K562 (cell line): ENCODE measurements around the gene GSK3B. TPM values are rescaled to one million over a fixed set of nuclear protein-coding genes. Genes with fewer than 3 reads are reported as not detected.

ENCODE experiments used
- ATAC-seq: fragments of 200-7000 bp; cut with Tn5 transposase; 3 replicates; pipeline ENCODE4 v1.9.1; 2020; ENCODE audit warnings: moderate library complexity
- BruUV-seq: library from RNA; stranded (reverse); fragments of 400-500 nt; replicated peaks from 2 replicates; lab custom pipeline; 2021; lab: Mats Ljungman, UMichigan
- CTCF ChIA-PET: fragments of 300-600 bp; formaldehyde crosslinking; extraction: SDS; loops from one replicate; lab custom pipeline; 2021; ENCODE audit warnings: low intra/inter-chr PET ratio; lab: Yijun Ruan, JAX
- POLR2A ChIA-PET: fragments of 300-600, 350-650 bp; sonication (Branson Sonifier 250); formaldehyde crosslinking; extraction: SDS; loops from one replicate; lab custom pipeline; 2021; ENCODE audit warnings: antibody characterized with exemption, inconsistent platforms; lab: Yijun Ruan, JAX
- DNase-seq, 4 experiments: peaks; one replicate each; pipeline versions ENCODE4 v3.0.0 to v3.0.0-alpha.2; 2011 to 2018; ENCODE audit warnings: low spot score in 3 of 4, mixed read lengths in 3 of 4; ENCODE audit errors: extremely low read depth in 1 of 4
- FAIRE-seq: peaks from 2 replicates; lab custom pipeline; 2011; peaks lifted over from hg19 to GRCh38; lab: Jason Lieb, UNC
- H2AFZ ChIP-seq: 2 replicates; pipeline ENCODE4 v1.6.0; 2011; ENCODE audit warnings: low read depth, low read length, control low read depth, inconsistent platforms
- H3K27ac ChIP-seq: fragments of 200-600 bp; 3 replicates; pipeline ENCODE4 v1.8.0; 2011; ENCODE audit warnings: low read depth, mild to moderate bottlenecking, control low read depth, inconsistent platforms, low read length, moderate library complexity, mixed read lengths; ENCODE audit errors: extremely low read depth
- H3K27me3 ChIP-seq, 2 experiments: fragments of 300-600 bp in 1 of 2; 2 replicates in 1 of 2; 3 replicates in 1 of 2; pipeline versions ENCODE4 v1.6.0 to v1.8.0; 2011; ENCODE audit warnings: inconsistent platforms in 2 of 2, low read length in 2 of 2, mild to moderate bottlenecking in 1 of 2, mixed read lengths in 1 of 2, moderate library complexity in 1 of 2; ENCODE audit not compliant: control insufficient read depth in 2 of 2, insufficient read depth in 2 of 2
- H3K36me3 ChIP-seq: fragments of 300-600 bp; 3 replicates; pipeline ENCODE4 v1.8.0; 2011; ENCODE audit warnings: mild to moderate bottlenecking, low read length, inconsistent platforms; ENCODE audit not compliant: control insufficient read depth, insufficient read depth
- H3K4me1 ChIP-seq, 2 experiments: fragments of 200-600 bp in 1 of 2; replicated peaks in 1 of 2; 2 replicates in 1 of 2; 3 replicates in 1 of 2; pipeline versions ENCODE4 v1.5.1 to v1.8.0; 2011; ENCODE audit warnings: inconsistent platforms in 2 of 2, low read length in 2 of 2, mild to moderate bottlenecking in 1 of 2, mixed read lengths in 1 of 2, moderate library complexity in 1 of 2; ENCODE audit not compliant: control insufficient read depth in 2 of 2, insufficient read depth in 2 of 2
- H3K4me2 ChIP-seq: 2 replicates; pipeline ENCODE4 v1.6.1; 2011; ENCODE audit warnings: low read length, control low read depth, inconsistent platforms, mixed read lengths; ENCODE audit not compliant: insufficient read depth
- H3K4me3 ChIP-seq: fragments of 200-600 bp; sonication (generic), shearing (Covaris generic); 2 replicates; pipeline ENCODE4 v1.5.1; 2016; ENCODE audit warnings: control low read depth, inconsistent platforms
- H3K79me2 ChIP-seq: fragments of 200-600 bp; 3 replicates; pipeline ENCODE4 v1.8.0; 2011; ENCODE audit warnings: low read length, inconsistent platforms; ENCODE audit not compliant: control insufficient read depth, insufficient read depth
- H3K9ac ChIP-seq, 2 experiments: 2 replicates each; pipeline versions ENCODE4 v1.6.0 to v1.6.1; 2011; ENCODE audit warnings: low read depth in 2 of 2, low read length in 2 of 2, control low read depth in 1 of 2, inconsistent platforms in 1 of 2, mild to moderate bottlenecking in 1 of 2, mixed read lengths in 1 of 2; ENCODE audit not compliant: insufficient read depth in 1 of 2
- H3K9me1 ChIP-seq: one replicate; pipeline ENCODE4 v1.6.0; 2011; ENCODE audit warnings: inconsistent platforms, mild to moderate bottlenecking, low read length, moderate library complexity; ENCODE audit not compliant: control insufficient read depth, insufficient read depth
- H3K9me3 ChIP-seq: replicated peaks from 2 replicates; pipeline ENCODE4 v1.5.1; 2011; ENCODE audit warnings: low read depth, low read length, inconsistent platforms; ENCODE audit not compliant: control insufficient read depth, insufficient read depth
- H4K20me1 ChIP-seq: replicated peaks from 2 replicates; pipeline ENCODE4 v1.6.1; 2011; ENCODE audit warnings: low read length, inconsistent platforms, mixed read lengths; ENCODE audit not compliant: control insufficient read depth, insufficient read depth
- CTCFL ChIP-seq: IDR thresholded peaks from 2 replicates; pipeline ENCODE4 v1.6.1; 2011; ENCODE audit warnings: borderline replicate concordance, low read depth, mild to moderate bottlenecking, moderate library complexity, low read length; ENCODE audit not compliant: insufficient read depth, poor library complexity, severe bottlenecking
- E2F8 ChIP-seq: fragments of 450-650 bp; IDR thresholded peaks from 2 replicates; pipeline ENCODE4 v1.7.1; 2018; ENCODE audit warnings: mild to moderate bottlenecking, low read depth; ENCODE audit not compliant: partially characterized antibody
- GABPB2 ChIP-seq: fragments of 250-450 bp; sonication (Bioruptor Pico); conservative IDR thresholded peaks from 2 replicates; pipeline ENCODE4 v1.5.1; 2021; ENCODE audit warnings: mild to moderate bottlenecking
- HNRNPLL ChIP-seq: fragments of 200-400 bp; formaldehyde crosslinking; IDR thresholded peaks from 2 replicates; pipeline ENCODE4 v1.6.1; 2017; ENCODE audit warnings: low read length, low read depth, mild to moderate bottlenecking; ENCODE audit not compliant: poor library complexity, severe bottlenecking
- KDM2B ChIP-seq: fragments of 250-450 bp; sonication (Bioruptor Pico); IDR thresholded peaks from 2 replicates; pipeline ENCODE4 v1.8.0; 2021; ENCODE audit warnings: mild to moderate bottlenecking, moderate library complexity
- KDM5B ChIP-seq: fragments of 200-600 bp; sonication (generic); IDR thresholded peaks from 2 replicates; pipeline ENCODE4 v1.6.1; 2012; ENCODE audit warnings: low read depth, mild to moderate bottlenecking, moderate library complexity, low read length, control low read depth, inconsistent platforms; ENCODE audit not compliant: insufficient replicate concordance
- MLLT1 ChIP-seq, 2 experiments: fragments of 450-650 bp; IDR thresholded peaks; 2 replicates each; pipeline ENCODE4 v1.6.1; 2016
- RAD21 ChIP-seq, 2 experiments: fragments of 250-450 bp in 1 of 2; fragments of 450-650 bp in 1 of 2; sonication (Bioruptor Pico) in 1 of 2; formaldehyde crosslinking in 1 of 2; IDR thresholded peaks in 1 of 2; conservative IDR thresholded peaks in 1 of 2; 2 replicates each; pipeline versions ENCODE4 v1.4.0 to v1.8.0; 2020 to 2022; ENCODE audit warnings: mild to moderate bottlenecking in 2 of 2, moderate library complexity in 1 of 2
- ZEB2 ChIP-seq: fragments of 450-650 bp; IDR thresholded peaks from 2 replicates; pipeline ENCODE4 v1.6.1; 2016
- WGBS: fragments of 100-300 bp; shearing (Covaris generic); methylation state at CpG from one replicate; pipeline ENCODE4 v1.1.6; 2016; ENCODE audit warnings: low coverage, mixed read lengths; ENCODE audit not compliant: insufficient coverage; ENCODE audit errors: missing lambda C conversion rate; 5-methylcytosine and 5-hydroxymethylcytosine counted together
- in situ Hi-C: fragments of 300-500 bp; cut with MboI; formaldehyde crosslinking; loops from 4 replicates; pipeline ENCODE4 v1.15.0; 2018; ENCODE audit warnings: inconsistent platforms, mixed read lengths
- intact Hi-C: fragments of 100-400 bp; cut with micrococcal nuclease; formaldehyde crosslinking; loops from 2 replicates; pipeline ENCODE4 v1.14.2; 2022
- polyA plus RNA-seq, 8 experiments: library from polyadenylated mRNA; depleted of rRNA in 4 of 8; stranded (reverse) in 5 of 8; unstranded in 3 of 8; fragments of >200 nt; fragmentation: Nextera tagmentation in 2 of 8; fragmentation: Illumina TruSeq in 1 of 8; extraction: Ambion mirVana in 2 of 8; extraction: Trizol in 1 of 8; gene quantifications; 2 replicates each; pipeline versions ENCODE4 v1.2.1 to v1.2.3, GENCODE V29; 2011 to 2014; ENCODE audit warnings: inconsistent platforms in 1 of 8, missing spikeins in 1 of 8
- total RNA-seq, 7 experiments: library from RNA; depleted of rRNA in 6 of 7; stranded (reverse); fragments of >200 nt in 6 of 7; fragmentation: Illumina TruSeq in 2 of 7; extraction: Trizol in 2 of 7; gene quantifications; 2 replicates each; pipeline versions ENCODE4 v1.2.1 to v1.2.3, GENCODE V29; 2011 to 2021; ENCODE audit warnings: low replicate concordance in 1 of 7
- TF ChIP-seq, protein P1 (sequence below): fragments of 450-650 bp; IDR thresholded peaks from 2 replicates; pipeline ENCODE4 v1.7.0; 2016; ENCODE audit warnings: borderline replicate concordance
- TF ChIP-seq, protein P2 (sequence below): conservative IDR thresholded peaks from 2 replicates; pipeline ENCODE4 v1.6.1; 2011; ENCODE audit warnings: low read depth, mild to moderate bottlenecking, low read length; ENCODE audit not compliant: control insufficient read depth

Gene GSK3B
- total and polyA plus RNA-seq, 9 of the 15 experiments (the other 6 are each of a cell fraction or from before 2014, with no cell fraction given) = 4.7 to 25.0 (median 18.7) TPM

GRCh38 chr3:120064641-120065040 is 29.6 kb downstream of the GSK3B start:
- Histone ChIP-seq H3K4me2 (no peak overlapping the region), H3K9ac (no peak overlapping the region), H3K27ac (no peak overlapping the region), H3K9me3 (no peaks in the 10 kb centered on the region), H3K9me1 (no peaks in the 10 kb centered on the region), H4K20me1 (no peaks in the 10 kb centered on the region), H3K4me3 (no peak overlapping the region), H3K36me3 (0 out of 3 replicates have a peak, but pooled peaks cover 2% of the 10 kb centered on the region), H3K27me3 (no peaks in the 10 kb centered on the region), H3K79me2 (peaks cover 81% of the 10 kb centered on the region), H2AFZ (no peak overlapping the region), H3K4me1 (no peaks in the 10 kb centered on the region)
- no peak for DNase-seq
- ChIA-PET CTCF (no interaction called here), POLR2A (no interaction called here)
- 75% methylated on average over 2 of the region's 2 CpGs for WGBS
- in situ Hi-C loops (no loop called here), intact Hi-C loops (no loop called here)
- no peak for FAIRE-seq
- BruUV-seq = no TSS peak
- ATAC-seq = no peak
- TF ChIP-seq, protein P1, sequence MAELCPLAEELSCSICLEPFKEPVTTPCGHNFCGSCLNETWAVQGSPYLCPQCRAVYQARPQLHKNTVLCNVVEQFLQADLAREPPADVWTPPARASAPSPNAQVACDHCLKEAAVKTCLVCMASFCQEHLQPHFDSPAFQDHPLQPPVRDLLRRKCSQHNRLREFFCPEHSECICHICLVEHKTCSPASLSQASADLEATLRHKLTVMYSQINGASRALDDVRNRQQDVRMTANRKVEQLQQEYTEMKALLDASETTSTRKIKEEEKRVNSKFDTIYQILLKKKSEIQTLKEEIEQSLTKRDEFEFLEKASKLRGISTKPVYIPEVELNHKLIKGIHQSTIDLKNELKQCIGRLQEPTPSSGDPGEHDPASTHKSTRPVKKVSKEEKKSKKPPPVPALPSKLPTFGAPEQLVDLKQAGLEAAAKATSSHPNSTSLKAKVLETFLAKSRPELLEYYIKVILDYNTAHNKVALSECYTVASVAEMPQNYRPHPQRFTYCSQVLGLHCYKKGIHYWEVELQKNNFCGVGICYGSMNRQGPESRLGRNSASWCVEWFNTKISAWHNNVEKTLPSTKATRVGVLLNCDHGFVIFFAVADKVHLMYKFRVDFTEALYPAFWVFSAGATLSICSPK = no peak
- TF ChIP-seq KDM5B (no peak), KDM2B (no peak), ZEB2 (no peak), HNRNPLL (no peak), E2F8 (no peak), RAD21 (CRISPR knock-in tag; conservative IDR thresholded peaks at IDR 0.05 in 1 of 2, IDR thresholded peaks at IDR 0.05 in 1 of 2) (no peak), GABPB2 (CRISPR knock-in tag) (no peak), CTCFL (no peak), MLLT1 (IDR thresholded peaks at IDR 0.05) (no peak)
- TF ChIP-seq, protein P2, sequence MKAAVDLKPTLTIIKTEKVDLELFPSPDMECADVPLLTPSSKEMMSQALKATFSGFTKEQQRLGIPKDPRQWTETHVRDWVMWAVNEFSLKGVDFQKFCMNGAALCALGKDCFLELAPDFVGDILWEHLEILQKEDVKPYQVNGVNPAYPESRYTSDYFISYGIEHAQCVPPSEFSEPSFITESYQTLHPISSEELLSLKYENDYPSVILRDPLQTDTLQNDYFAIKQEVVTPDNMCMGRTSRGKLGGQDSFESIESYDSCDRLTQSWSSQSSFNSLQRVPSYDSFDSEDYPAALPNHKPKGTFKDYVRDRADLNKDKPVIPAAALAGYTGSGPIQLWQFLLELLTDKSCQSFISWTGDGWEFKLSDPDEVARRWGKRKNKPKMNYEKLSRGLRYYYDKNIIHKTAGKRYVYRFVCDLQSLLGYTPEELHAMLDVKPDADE = no peak
